Prostate gland (tissue), 2 donors: Measurements from ENCODE around the gene CABLES1.

Experiments used
- CTCF ChIP-seq, 4 experiments: fragments of 200-600 bp in 2 of 4; fragments of 450-650 bp in 2 of 4; sonication (generic) in 2 of 4; IDR thresholded peaks; 1 replicate in 3 of 4; 2 replicates in 1 of 4; pipeline ENCODE4 v1.5.1; 2016 to 2019; ENCODE audit warnings: antibody characterized with exemption in 4 of 4, mild to moderate bottlenecking in 2 of 4, moderate library complexity in 2 of 4
- POLR2A ChIP-seq: fragments of 450-650 bp; IDR thresholded peaks from one replicate; pipeline ENCODE4 v1.6.1; 2016; ENCODE audit warnings: antibody characterized with exemption, mild to moderate bottlenecking
- POLR2AphosphoS5 ChIP-seq: sonication (generic); formaldehyde crosslinking; IDR thresholded peaks from one replicate; pipeline ENCODE4 v1.6.1; 2017; ENCODE audit warnings: antibody characterized with exemption

- TF ChIP-seq POLR2A (no peak), CTCF (IDR thresholded peaks at IDR 0.05) (no peak), POLR2AphosphoS5 (no peak)
Observed at GRCh38 chr18:23198217-23198845, 63.0 kb downstream of the CABLES1 start.
